ENCODE results near the gene SHF. TPM values are rescaled to one million over a fixed set of nuclear protein-coding genes. Genes with fewer than 3 reads are reported as not detected.

Gene SHF
- total RNA-seq, 4 donors from 2014 or later: 5.8 to 20.6 (median 11.2) TPM

DNA sequence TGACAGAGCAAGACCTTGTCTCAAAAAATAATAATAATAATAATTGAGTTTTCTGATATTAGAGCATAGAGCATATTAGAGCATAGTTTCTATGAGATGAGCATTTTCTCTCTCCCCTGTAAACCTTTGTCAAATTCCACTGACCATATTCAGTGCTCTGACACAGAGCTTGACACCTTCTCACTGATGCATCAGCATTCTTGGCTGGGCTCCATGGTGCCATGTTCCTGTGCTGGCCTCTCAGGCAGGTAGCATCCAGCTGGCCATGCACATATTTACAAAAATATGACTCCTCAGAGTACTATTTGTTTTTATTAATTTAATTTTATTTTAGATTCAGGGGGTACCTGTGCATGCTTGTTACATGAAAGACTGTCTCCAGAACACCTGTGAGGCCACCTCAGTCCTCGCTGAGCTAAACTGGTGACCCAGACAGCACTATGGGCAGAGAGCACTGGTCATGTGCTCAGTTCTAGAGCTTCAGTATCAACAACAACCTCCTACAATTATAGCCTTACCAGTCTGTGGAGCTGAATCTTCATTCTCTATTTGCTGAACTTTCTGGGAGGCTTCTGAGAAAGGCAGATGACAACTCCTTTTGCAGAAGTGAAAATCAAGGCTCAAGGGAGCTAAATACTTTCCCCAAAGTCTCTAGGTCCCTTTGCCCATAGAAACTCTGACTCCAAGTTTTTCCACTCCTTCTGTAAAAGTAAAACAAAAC is 42.6 kb upstream of the SHF start:
- Histone ChIP-seq H3K4me3 (peak overlapping the region in 1 of 4 donors; percentile 1), H3K27ac (peak overlapping the region in 2 of 4 donors; percentile 79 to 92), H3K36me3 (no peaks in the 10 kb centered on the region), H3K4me1 (peaks cover 0 to 13% (median 0%) of the 10 kb centered on the region in 4 donors), H3K9me3 (peaks cover 0 to 7% (median 2%) of the 10 kb centered on the region in 4 donors), H3K27me3 (no peaks in the 10 kb centered on the region)
- peak in 1 of 3 donors; percentile 62 for DNase-seq
- TF ChIP-seq, protein P1, sequence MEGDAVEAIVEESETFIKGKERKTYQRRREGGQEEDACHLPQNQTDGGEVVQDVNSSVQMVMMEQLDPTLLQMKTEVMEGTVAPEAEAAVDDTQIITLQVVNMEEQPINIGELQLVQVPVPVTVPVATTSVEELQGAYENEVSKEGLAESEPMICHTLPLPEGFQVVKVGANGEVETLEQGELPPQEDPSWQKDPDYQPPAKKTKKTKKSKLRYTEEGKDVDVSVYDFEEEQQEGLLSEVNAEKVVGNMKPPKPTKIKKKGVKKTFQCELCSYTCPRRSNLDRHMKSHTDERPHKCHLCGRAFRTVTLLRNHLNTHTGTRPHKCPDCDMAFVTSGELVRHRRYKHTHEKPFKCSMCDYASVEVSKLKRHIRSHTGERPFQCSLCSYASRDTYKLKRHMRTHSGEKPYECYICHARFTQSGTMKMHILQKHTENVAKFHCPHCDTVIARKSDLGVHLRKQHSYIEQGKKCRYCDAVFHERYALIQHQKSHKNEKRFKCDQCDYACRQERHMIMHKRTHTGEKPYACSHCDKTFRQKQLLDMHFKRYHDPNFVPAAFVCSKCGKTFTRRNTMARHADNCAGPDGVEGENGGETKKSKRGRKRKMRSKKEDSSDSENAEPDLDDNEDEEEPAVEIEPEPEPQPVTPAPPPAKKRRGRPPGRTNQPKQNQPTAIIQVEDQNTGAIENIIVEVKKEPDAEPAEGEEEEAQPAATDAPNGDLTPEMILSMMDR (IDR thresholded peaks at IDR 0.05): no peak
- TF ChIP-seq POLR2A (IDR thresholded peaks at IDR 0.05): no peak

DNA sequence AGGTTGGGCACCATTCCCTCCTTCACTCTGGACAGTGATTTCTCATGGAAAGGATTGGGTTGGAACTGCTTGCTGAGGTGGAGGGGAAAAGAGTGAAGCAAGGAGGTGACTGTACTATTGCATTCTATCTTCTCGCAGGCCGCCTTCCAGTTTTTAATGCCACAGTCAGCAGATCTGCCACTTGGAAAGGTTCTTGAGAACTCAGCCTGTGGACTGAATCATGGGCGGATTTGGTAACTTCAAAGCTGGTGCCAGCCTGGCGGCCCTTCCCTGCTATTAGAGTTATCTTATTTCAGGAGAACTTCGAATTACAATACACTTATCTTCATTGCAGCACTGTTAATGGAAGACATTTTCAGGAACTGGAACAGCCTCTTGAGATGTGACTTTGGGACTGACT is 41.2 kb upstream of the SHF start:
- Histone ChIP-seq H3K9me3 (no peaks in the 10 kb centered on the region), H3K36me3 (no peaks in the 10 kb centered on the region), H3K4me1 (peaks cover 0 to 13% (median 0%) of the 10 kb centered on the region in 4 donors), H3K4me3 (no peak overlapping the region), H3K27ac (peak overlapping the region in 3 of 4 donors; percentile 14 to 92 (median 79)), H3K27me3 (no peaks in the 10 kb centered on the region)
- DNase-seq: peak in 2 of 3 donors; percentile 74 to 86
- TF ChIP-seq, protein P1 (IDR thresholded peaks at IDR 0.05): peak in 3 of 6 experiments; percentile 19 to 27 (median 26)
- TF ChIP-seq POLR2A (IDR thresholded peaks at IDR 0.05): peak in 1 of 2 donors; percentile 8

DNA sequence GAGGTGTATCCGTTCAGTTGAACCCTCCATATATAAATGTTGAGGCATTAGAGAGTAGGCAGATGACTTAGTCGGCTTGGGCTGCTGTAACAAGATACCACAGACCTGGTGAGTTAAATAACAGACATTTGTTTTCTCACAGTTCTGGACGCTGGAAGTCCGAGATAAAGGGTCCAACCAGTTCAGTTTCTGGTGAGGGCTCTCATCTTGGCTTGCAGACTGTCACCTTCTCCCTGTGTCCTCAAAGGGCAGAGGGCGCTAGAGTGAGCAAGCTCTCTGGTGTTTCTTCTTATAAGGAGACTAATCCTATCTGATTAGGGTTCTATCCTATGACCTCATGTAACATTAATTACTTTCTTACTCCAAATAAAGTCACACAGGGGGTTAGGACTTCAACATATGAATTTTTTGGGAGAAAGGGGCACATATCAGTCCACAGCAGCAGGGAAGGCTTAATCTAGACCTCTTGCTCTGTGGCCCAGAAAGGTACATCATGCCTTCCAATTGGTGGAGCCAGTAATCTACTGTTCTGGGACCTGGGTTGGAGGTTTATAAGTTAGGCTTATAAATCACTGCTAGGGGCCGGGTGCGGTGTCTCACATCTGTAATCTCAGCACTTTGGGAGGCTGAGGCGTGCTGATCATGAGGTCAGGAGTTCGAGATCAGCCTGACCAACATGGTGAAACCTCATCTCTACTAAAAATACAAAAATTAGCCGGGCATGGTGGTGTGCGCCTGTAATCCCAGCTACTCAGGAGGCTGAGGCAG is 37.9 kb upstream of the SHF start:
- H3K36me3 ChIP-seq: no peaks in the 10 kb centered on the region
- no peak overlapping the region for H3K4me3 ChIP-seq
- H3K9me3 ChIP-seq: no peaks in the 10 kb centered on the region
- H3K27me3 ChIP-seq: no peaks in the 10 kb centered on the region
- no peak for TF ChIP-seq POLR2A (IDR thresholded peaks at IDR 0.05)
- TF ChIP-seq, protein P1 (IDR thresholded peaks at IDR 0.05): no peak
- peak in 1 of 3 donors; percentile 53 for DNase-seq
- H3K4me1 ChIP-seq: peaks cover 0 to 13% (median 0%) of the 10 kb centered on the region in 4 donors
- H3K27ac ChIP-seq: peak overlapping the region in 3 of 4 donors; percentile 22 to 79 (median 31)

DNA sequence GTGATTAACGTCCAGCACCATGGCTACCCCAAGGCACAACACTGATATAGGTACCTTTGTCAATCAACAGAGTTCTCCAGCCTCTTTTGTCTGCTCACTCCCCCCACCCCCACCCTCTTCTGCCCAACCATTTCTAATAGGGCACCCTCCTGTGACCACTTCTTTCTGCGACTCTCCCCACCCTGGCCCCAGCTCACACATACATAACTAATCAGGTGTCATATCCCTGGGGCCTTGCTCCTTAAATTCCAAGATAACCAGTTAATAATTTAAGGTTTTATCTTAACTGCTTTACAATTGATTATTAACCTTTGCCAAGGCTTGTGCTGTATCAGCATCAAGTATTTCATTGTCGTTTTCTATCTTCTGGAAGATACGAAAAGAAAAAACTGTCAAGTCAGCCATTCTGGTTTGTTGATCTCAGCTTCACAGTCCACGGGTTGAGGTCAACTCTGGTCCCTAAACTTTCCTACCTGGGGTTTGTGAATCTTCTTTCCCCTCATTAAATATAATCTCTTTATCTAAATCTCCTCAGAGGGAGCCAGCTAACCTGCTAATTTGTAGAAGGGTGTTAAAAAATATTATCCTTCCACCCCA is 37.0 kb upstream of the SHF start:
- H3K4me1 ChIP-seq: peaks cover 0 to 7% (median 0%) of the 10 kb centered on the region in 4 donors
- H3K9me3 ChIP-seq: no peaks in the 10 kb centered on the region
- H3K27ac ChIP-seq: peak overlapping the region in 3 of 4 donors; percentile 22 to 79 (median 45)
- DNase-seq: peak in 2 of 3 donors; percentile 51 to 66
- no peak overlapping the region for H3K4me3 ChIP-seq
- TF ChIP-seq POLR2A (IDR thresholded peaks at IDR 0.05): no peak
- TF ChIP-seq, protein P1 (IDR thresholded peaks at IDR 0.05): no peak
- no peaks in the 10 kb centered on the region for H3K36me3 ChIP-seq
- no peaks in the 10 kb centered on the region for H3K27me3 ChIP-seq

DNA sequence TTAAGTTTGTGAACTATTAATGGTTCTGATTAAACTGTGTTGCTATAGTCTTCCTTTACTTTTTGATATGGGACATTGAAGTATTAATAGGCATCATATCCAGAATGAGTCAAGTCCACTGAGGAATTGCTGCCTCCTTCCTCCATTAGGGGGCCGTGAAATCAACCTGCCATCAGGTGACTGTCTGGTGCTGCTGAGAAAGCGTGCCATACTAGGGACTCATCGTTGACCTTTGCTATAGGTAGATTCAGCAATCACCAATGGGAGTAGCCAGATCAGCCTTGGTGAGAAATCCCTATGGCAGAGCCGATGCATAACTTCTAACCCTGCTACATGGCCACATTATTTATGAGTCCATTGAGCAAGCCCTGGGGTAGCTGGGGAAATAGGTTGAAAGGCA is 34.2 kb upstream of the SHF start:
- Histone ChIP-seq H3K36me3 (no peaks in the 10 kb centered on the region), H3K4me3 (no peak overlapping the region), H3K9me3 (no peaks in the 10 kb centered on the region), H3K27ac (peak overlapping the region in 2 of 4 donors; percentile 52 to 63), H3K4me1 (no peaks in the 10 kb centered on the region), H3K27me3 (no peaks in the 10 kb centered on the region)
- TF ChIP-seq POLR2A (IDR thresholded peaks at IDR 0.05): no peak
- TF ChIP-seq, protein P1 (IDR thresholded peaks at IDR 0.05): peak in 3 of 6 experiments; percentile 37 to 48 (median 42)
- DNase-seq: peak in 2 of 3 donors; percentile 51 to 73
